K562 (cell line): ENCODE results near the gene LRRC26. TPM values are rescaled to one million over a fixed set of nuclear protein-coding genes. Genes with fewer than 3 reads are reported as not detected.

Source experiments
- CEBPB ChIP-seq: fragments of 450-650 bp; IDR thresholded peaks from 2 replicates; pipeline ENCODE4 v1.6.1; 2016; ENCODE audit warnings: missing genetic modification characterization, missing compliant biosample characterization
- DDX20 ChIP-seq: fragments of 450-650 bp; IDR thresholded peaks from 2 replicates; pipeline ENCODE4 v1.6.1; 2016; ENCODE audit warnings: missing genetic modification characterization, low read depth, mild to moderate bottlenecking, missing compliant biosample characterization, moderate library complexity
- HDAC3 ChIP-seq: fragments of 450-650 bp; IDR thresholded peaks from 2 replicates; pipeline ENCODE4 v1.6.1; 2018; ENCODE audit warnings: borderline replicate concordance, mild to moderate bottlenecking, moderate library complexity; ENCODE audit not compliant: partially characterized antibody
- HIVEP1 ChIP-seq: fragments of 250-450 bp; sonication (Bioruptor Pico); IDR thresholded peaks from 2 replicates; pipeline ENCODE4 v1.4.0; 2020; ENCODE audit warnings: mild to moderate bottlenecking
- HSF4 ChIP-seq: fragments of 250-450 bp; sonication (Bioruptor Pico); IDR thresholded peaks from 2 replicates; pipeline ENCODE4 v2.1.2; 2022; ENCODE audit warnings: mild to moderate bottlenecking, moderate library complexity, borderline replicate concordance
- KDM4B ChIP-seq, 2 experiments: fragments of 450-650 bp in 1 of 2; sonication (generic) in 1 of 2; IDR thresholded peaks; 2 replicates each; pipeline ENCODE4 v1.6.1; 2016 to 2017; ENCODE audit warnings: borderline replicate concordance in 2 of 2, antibody characterized with exemption in 1 of 2, low read depth in 1 of 2, mild to moderate bottlenecking in 1 of 2
- KHSRP ChIP-seq: fragments of 450-650 bp; IDR thresholded peaks from 2 replicates; pipeline ENCODE4 v1.6.1; 2017
- NFE2L1 ChIP-seq: fragments of 450-650 bp; IDR thresholded peaks from 2 replicates; pipeline ENCODE4 v1.6.1; 2016; ENCODE audit warnings: missing genetic modification characterization, low read depth, mild to moderate bottlenecking, missing compliant biosample characterization, moderate library complexity, borderline replicate concordance
- NFIX ChIP-seq: fragments of 250-450 bp; sonication (Bioruptor Pico); IDR thresholded peaks from 2 replicates; pipeline ENCODE4 v1.4.0; 2020; ENCODE audit warnings: low read depth, mild to moderate bottlenecking, moderate library complexity
- OTX1 ChIP-seq: fragments of 450-650 bp; formaldehyde crosslinking; IDR thresholded peaks from 2 replicates; pipeline ENCODE4 v1.4.0; 2022; ENCODE audit warnings: mild to moderate bottlenecking
- PHTF2 ChIP-seq: fragments of 250-450 bp; sonication (Bioruptor Pico); IDR thresholded peaks from 2 replicates; pipeline ENCODE4 v1.5.0; 2021; ENCODE audit warnings: mild to moderate bottlenecking
- RAD51 ChIP-seq: fragments of 450-650 bp; IDR thresholded peaks from 2 replicates; pipeline ENCODE4 v1.7.1; 2016; ENCODE audit warnings: low read depth, mild to moderate bottlenecking, borderline replicate concordance
- SMARCA4 ChIP-seq: fragments of 450-650 bp; IDR thresholded peaks from 2 replicates; pipeline ENCODE4 v1.6.1; 2016
- SMC3 ChIP-seq: conservative IDR thresholded peaks from 2 replicates; pipeline ENCODE4 v1.6.1; 2011; ENCODE audit warnings: low read depth, low read length, improper control_type of control experiment; ENCODE audit not compliant: insufficient read depth
- SNAPC5 ChIP-seq: fragments of 250-450 bp; sonication (Bioruptor Pico); IDR thresholded peaks from 2 replicates; pipeline ENCODE4 v1.8.0; 2021; ENCODE audit warnings: moderate library complexity, mild to moderate bottlenecking, inconsistent platforms
- SREBF2 ChIP-seq: sonication (generic); formaldehyde crosslinking; IDR thresholded peaks from 2 replicates; pipeline ENCODE4 v1.4.0; 2020; ENCODE audit warnings: mild to moderate bottlenecking, missing genetic modification reagents
- TBL1XR1 ChIP-seq, 2 experiments: IDR thresholded peaks; 2 replicates each; pipeline ENCODE4 v1.6.1; 2012; ENCODE audit warnings: improper control_type of control experiment in 2 of 2, low read length in 2 of 2, mild to moderate bottlenecking in 1 of 2
- TBP ChIP-seq: optimal IDR thresholded peaks from 2 replicates; pipeline ENCODE3; 2011; ENCODE audit warnings: low read depth, low read length, improper control_type of control experiment
- ZNF197 ChIP-seq: fragments of 200-800 bp; sonication (Bioruptor generic); IDR thresholded peaks from 2 replicates; pipeline ENCODE4 v1.6.1; 2016; ENCODE audit warnings: low read depth, missing genetic modification characterization, missing compliant biosample characterization
- ZNF282 ChIP-seq: sonication (generic); formaldehyde crosslinking; IDR thresholded peaks from 2 replicates; pipeline ENCODE4 v1.8.1; 2023; ENCODE audit warnings: missing genetic modification reagents
- ZNF444 ChIP-seq: fragments of 250-450 bp; sonication (Bioruptor Pico); IDR thresholded peaks from 2 replicates; pipeline ENCODE4 v1.4.0; 2020; ENCODE audit warnings: mild to moderate bottlenecking, moderate library complexity
- ZNF511 ChIP-seq: sonication (generic); formaldehyde crosslinking; IDR thresholded peaks from 2 replicates; pipeline ENCODE4 v1.8.0; 2022; ENCODE audit warnings: mild to moderate bottlenecking, missing genetic modification reagents
- ZNF609 ChIP-seq: sonication (generic); formaldehyde crosslinking; IDR thresholded peaks from 2 replicates; pipeline ENCODE4 v1.8.1; 2023; ENCODE audit warnings: missing genetic modification reagents, mild to moderate bottlenecking, borderline replicate concordance
- ZNF707 ChIP-seq: fragments of 250-450 bp; sonication (Bioruptor Pico); conservative IDR thresholded peaks from 2 replicates; pipeline ENCODE4 v1.8.0; 2022; ENCODE audit warnings: inconsistent platforms, mild to moderate bottlenecking, moderate library complexity
- ZZZ3 ChIP-seq: fragments of 450-650 bp; IDR thresholded peaks from 2 replicates; pipeline ENCODE4 v1.6.1; 2016; ENCODE audit warnings: antibody characterized with exemption, mild to moderate bottlenecking, moderate library complexity
- polyA plus RNA-seq, 8 experiments: library from polyadenylated mRNA; depleted of rRNA in 4 of 8; stranded (reverse) in 5 of 8; unstranded in 3 of 8; fragments of >200 nt; fragmentation: Nextera tagmentation in 2 of 8; fragmentation: Illumina TruSeq in 1 of 8; extraction: Ambion mirVana in 2 of 8; extraction: Trizol in 1 of 8; gene quantifications; 2 replicates each; pipeline versions ENCODE4 v1.2.1 to v1.2.3, GENCODE V29; 2011 to 2014; ENCODE audit warnings: inconsistent platforms in 1 of 8, missing spikeins in 1 of 8
- total RNA-seq, 7 experiments: library from RNA; depleted of rRNA in 6 of 7; stranded (reverse); fragments of >200 nt in 6 of 7; fragmentation: Illumina TruSeq in 2 of 7; extraction: Trizol in 2 of 7; gene quantifications; 2 replicates each; pipeline versions ENCODE4 v1.2.1 to v1.2.3, GENCODE V29; 2011 to 2021; ENCODE audit warnings: low replicate concordance in 1 of 7

LRRC26 gene
- total and polyA plus RNA-seq, 9 of the 15 experiments (the other 6 are each of a cell fraction or from before 2014, with no cell fraction given), result not detected

- TF ChIP-seq ZNF609 (CRISPR knock-in tag) (no peak), KDM4B (IDR thresholded peaks at IDR 0.05; ENCODE audit: borderline replicate concordance in 2 of 2, low read depth in 1 of 2) (no peak), RAD51 (no peak), SREBF2 (CRISPR knock-in tag) (no peak), ZNF197 (no peak), ZNF282 (no peak), DDX20 (tag) (no peak), TBP (no peak), ZZZ3 (no peak), CEBPB (no peak), PHTF2 (no peak), ZNF511 (CRISPR knock-in tag) (no peak), ZNF707 (CRISPR knock-in tag) (no peak), HSF4 (CRISPR knock-in tag) (no peak), HDAC3 (no peak), SNAPC5 (no peak), OTX1 (CRISPR knock-in tag) (no peak), SMARCA4 (peak; percentile 55), HIVEP1 (CRISPR knock-in tag) (no peak), NFE2L1 (tag) (no peak), TBL1XR1 (IDR thresholded peaks at IDR 0.05; ENCODE audit: low read length in 2 of 2) (no peak), NFIX (CRISPR knock-in tag) (no peak), ZNF444 (CRISPR knock-in tag) (no peak), KHSRP (no peak), SMC3 (no peak)
Observed at GRCh38 chr9:137127301-137128157, 42.3 kb downstream of the LRRC26 start (continued).
